CD4-positive, alpha-beta T cell treated with Interferon gamma for 1 hour (primary cell): ENCODE data around the gene BORCS8.
A peak's percentile ranks its signal among the peaks of the same experiment; 100 is the strongest.
"Not testable (repeated sequence)": the region's sequence is repeated elsewhere in the genome, so short reads cannot be mapped to it uniquely, and the experiment has no call there.

Source experiments
- DNase-seq: peaks from one replicate; pipeline ENCODE4 v3.0.0-alpha.2; 2020

BORCS8 gene

DNA sequence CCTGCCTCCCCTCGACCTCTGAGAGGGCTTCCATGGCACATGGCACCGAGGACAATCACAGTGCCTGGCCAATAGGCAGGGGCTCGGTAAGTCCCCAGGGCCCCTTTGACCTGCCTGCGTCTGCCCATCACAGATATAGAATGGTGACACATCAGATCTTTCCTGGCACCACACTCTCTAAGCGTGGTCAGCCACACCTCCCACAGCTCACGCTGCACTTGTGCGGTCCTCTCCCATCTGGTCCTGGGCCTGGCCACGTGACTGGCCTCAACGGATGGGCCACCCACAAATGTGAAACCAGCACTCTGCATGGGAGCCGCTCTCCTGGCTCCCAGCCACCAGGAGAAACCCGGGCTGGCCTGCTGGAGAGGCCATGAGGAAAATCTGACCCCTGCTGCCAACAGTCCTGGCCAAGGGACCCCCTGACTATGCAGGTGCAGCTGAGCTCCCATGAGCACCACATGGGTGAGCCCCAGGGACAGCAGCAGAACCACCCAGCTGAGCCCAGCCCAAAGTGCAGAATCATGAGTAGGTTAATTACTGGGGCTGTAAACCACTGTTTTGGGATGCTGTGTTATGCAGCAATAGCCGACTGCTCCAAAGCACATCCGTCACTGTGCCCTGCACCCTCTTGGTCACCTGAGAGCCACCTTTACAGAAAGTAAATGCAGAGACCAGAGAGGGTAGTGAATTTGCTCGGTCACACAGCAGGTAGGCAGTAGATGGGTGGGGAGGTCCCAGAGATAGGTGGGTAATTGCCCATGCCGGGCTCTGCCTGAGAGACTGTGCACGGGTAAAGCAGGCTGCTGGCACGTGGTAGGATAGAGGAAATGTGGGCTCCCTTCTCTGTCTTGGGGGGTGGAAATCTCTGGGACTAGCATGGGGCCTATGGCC lies 12.2 kb downstream of the BORCS8 start:
- no peak for DNase-seq

DNA sequence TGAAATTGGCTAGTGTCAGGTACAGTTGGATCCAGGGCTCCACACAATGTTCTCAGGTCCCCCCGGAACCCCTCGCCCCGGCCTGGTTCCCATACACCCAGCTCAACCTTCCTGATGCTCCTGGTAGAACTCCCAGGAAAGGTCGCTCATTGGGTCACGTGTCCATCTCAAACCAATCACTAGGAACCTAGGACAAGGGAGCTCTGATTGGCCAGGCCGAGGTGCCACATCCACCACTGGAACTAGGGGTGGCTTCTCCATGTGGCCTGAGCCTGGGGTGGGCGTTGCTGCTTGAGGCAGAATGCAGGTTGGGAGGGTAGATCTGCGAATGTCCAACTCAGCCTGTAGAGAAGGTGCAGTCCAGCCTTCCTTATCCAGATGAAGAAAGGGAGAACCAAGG lies 15.0 kb downstream of the BORCS8 start:
- no peak for DNase-seq

DNA sequence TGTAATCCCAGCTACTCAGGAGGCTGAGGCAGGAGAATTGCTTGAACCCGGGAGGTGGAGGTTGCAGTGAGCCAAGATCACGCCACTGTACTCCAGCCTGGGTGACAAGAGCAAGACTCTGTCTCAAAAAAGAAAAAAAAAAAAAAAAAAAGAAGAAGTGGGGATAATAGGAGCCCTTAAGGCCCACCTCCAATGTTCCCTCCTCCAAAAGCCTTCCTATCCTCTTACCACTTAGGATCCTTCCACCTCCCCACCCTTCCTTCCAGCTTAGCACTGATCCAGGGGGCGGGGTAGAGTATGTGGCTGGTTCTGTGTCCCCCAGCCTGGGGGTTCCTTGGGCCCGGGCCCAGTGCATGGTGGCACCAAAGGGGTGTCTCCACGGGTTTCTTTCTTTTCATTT lies 18.7 kb downstream of the BORCS8 start:
- DNase-seq, result not testable (repeated sequence)

DNA sequence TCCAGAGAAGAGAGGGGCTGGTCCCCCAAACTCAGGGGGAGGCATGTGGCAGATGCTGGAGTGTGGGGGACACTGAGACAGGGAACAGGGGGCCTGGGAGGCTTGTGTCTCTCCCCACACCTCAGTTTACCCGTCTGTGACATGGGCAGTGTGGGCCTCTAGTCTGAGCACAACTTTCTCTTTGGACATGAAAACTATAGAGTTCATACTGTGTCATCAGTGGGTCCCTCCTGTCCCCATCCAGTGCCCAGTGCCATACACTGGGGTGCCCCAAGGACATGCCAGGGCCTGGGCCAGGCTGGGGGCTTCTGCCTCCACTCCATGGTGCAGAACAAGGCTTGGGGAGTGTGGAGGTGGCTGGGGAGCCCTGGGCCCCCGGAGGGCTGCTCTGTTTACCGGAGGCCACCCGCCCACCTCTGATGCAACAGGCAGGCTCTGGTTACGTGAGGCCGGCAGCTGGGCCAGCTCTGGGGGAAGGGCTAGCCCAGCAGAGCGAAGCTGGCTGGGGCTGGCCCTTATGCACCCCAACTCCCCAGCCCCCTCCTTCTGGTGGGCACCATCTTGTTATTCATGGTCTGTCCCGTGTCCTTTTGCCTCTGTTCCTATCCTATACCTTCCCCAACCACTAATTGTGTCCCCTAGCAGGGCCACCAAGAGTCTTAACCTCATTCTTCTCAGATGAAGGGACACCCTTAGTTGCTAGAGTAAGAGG lies 20.0 kb downstream of the BORCS8 start:
- DNase-seq, result no peak

DNA sequence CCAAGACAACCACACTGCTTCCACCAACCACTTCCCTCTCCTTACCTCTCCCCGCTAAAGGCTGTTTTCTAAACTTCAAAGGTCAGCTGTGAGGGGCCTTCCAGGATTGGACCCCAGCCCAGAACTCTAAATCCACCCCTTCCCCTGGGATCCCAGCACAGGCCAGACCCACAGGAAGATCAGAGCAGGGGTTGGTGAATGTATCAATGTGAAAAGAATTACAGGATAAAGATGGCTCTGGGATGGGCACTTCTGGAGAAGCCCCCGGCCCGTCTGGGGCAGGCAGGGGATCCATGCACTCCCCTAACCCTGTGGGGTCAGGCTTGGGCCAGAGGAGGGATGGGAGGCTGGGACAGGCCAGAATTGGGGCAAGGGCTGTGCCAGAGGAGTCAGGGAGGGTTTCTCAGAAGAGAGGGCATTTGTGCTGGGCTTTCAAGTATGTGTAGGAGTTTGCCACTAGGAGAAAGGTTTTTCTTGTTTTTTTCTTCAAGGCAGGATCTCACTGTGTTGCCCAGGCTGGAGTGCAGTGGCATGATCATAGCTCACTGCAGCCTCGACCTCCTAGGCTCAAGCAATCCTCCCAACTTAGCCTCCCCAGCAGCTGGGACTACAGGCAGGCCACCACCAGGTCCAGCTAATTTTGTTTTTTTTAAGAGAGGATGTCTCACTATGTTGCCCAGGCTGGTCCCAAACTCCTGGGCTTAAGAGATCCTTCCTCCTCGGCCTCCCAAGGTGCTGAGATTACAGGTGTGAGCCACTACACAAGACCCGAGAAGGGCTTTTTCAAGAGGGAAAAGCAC lies 20.9 kb downstream of the BORCS8 start:
- no peak for DNase-seq

DNA sequence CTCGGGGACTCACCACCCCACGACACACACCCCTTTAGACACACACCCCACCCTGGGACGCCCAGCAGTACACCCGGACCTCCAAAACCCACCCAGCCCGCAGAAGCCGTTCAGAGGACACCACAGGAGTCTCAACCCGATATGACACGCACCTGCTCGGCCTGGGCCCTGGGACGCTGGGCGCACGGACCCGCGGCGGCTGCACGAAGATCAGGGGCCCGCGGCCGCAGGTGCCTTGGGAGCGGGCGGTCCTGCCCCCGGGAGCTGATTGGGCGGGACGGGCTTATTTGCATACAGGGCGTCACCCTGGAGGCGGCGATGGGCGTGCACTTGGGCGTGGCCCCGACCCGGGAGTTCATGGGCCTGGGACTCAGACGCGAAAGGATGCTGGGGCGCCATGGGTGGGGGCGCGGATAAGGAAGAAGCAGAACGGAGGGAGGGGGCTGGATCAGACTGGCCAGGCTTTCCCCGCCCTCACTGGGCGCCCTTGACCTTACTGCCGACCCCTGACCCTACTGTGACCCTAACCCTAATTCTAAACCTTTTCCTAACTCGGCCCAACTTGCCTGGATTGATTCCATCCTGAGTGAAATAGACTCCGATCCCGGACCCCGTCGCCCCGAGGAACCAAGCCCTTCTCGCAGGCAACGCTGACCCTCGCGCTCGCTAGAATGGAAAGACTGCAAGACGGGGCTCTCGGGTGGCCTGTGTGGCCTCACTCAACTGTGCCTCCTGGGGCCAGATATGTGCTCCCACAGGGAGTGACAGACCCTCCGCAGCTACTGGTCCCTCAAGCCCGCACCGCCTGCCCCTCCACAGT lies 21.7 kb downstream of the BORCS8 start, which contains the start of gene MEF2B:
MEF2B (minus strand) TSS at position 211 of the 820 bp plus-strand sequence. CDS start 19,528 bp downstream, outside the sequence.
- DNase-seq, result peak; percentile 79

DNA sequence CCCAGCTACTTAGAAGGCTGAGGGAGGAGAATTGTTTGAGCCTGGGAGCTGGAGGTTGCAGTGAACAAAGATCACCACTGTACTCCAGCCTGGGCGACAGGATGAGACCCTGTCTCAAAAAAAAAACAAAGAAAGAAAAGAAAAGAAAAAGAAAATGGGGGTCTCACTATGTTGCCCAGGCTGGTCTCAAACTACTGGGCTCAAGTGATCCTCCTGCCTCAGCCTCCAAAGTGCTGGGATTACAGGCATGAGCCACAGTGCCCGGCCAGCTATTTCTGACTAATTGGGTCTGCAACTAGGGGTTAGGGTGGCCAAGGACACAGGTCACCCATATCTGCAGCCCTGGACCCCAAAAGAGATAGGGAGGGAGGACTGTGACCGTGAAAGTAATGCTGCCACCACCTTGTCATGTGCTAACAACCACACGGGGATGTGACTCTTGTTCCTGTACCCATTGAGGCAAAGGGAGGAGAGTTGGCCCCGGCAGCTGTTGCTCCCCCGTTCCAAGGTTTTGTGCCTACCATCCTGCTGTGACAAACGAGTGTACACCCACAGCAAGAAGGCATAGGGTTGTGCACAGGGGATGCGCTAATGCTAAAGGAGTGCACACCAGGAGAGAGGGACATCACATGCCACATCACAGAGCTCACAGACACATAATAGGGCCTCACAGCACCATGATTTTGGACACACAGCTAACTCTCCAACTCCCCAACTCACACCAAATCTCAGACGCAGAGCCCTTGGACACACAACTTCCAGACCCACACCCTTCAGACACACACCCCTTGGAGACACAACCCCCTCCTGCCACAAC lies 22.5 kb downstream of the BORCS8 start:
- DNase-seq, result no peak

DNA sequence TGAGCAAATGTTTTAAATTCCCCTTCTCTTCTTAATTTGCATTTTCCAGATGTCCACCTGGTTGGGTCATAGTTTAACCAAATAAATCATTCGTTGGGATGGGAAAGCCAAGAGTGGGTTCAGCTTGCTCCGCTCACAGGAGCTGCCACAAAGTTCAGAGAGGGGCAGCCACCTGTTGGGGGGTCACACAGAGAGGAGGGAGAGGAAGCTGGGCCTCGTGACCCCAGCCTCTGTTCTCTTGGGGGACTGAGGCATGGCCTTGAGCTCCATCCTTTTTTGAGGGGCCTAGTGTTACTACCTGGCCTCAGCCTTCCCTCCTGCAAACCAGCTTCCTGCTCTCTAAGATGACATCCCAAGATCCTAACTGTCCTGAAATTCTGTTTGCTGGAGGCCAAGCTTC lies 24.3 kb downstream of the BORCS8 start:
- DNase-seq, result no peak

DNA sequence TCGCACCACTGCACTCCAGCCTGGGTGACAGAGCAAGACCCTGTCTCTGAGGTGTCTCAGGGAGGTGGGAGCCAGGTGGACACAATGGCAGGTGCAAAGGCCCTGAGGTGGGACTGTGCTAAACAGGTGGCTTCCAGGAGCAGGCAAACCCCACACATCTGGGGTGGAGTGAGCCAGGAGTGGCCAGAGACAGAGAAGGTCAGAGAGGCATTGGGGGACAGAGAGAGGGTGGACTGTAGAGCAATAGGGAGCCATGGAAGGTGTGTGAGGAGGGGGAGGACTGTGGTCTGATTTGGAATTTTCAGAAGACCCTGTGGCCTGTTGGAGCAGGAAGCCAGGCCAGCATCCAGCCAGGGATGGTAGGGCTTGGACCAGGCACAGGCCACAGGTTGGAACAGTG lies 26.6 kb downstream of the BORCS8 start:
- DNase-seq, result no peak

DNA sequence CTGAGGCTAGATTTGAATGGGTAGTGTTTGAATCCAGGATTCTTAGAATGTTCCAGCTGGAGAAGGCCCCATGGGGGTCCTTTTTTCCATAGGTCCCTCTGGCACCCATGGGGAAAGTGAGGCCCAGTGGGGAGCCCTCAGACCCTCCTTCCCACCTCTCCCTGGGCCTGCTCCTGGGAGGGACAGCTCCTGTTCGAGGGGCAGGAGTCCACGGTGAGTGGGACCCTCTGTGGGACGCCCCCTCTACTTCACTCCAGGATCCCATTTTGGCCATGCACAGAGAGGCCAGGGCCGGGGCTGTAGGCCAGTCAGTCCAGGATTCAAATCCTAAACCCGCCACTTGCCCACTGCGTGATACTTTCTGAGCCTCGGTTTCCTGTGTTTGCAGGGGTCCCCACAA lies 29.5 kb downstream of the BORCS8 start:
- no peak for DNase-seq

DNA sequence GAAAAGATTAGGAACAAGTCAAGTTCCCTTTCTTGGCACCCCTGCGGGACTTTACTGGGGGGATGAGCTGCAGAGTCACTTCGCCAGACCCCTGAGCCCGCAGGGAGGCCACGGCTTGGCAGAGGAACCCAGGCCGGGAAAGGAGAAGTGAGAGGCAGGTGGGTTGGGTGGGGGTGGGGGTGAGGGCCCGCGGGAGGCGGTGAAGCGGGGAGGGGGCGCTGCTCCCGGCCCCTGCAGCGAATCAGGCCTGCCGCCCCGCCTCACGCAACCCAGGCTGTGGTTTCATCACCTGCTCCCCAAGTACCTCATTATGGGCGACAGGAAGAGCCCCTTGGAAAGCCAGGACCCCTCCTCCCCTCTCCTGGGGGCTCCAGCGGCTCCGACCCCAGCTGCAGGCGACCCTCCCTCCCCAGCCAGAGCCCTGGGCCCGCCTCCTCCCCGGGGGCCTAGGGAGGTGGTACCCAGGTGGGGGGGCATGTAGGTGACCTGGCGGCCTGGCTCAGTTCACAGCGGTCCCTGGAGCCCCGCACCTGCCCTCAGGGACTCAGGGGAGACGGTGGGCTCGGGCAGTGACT lies 31.4 kb downstream of the BORCS8 start:
- peak; percentile 37 for DNase-seq

DNA sequence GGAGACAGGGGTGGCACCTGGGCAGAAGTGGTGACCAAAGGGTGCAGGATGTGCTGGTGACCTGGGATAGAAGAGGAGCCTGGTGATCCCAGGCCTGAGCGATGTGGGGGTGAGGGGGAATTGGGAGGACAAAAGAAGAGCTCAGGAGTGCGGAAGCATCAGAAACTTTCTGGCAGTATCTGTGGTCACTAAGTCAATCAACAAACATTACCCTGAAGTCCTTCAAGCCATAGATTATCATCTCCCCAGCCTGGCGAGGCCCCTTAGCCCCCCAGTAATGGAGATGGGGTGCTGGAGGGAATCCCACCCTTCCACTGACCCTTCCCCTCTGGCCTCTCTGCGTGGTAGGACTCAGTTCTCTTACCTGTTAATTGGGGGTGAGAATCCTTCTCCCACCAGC lies 32.4 kb downstream of the BORCS8 start:
- DNase-seq, result no peak

DNA sequence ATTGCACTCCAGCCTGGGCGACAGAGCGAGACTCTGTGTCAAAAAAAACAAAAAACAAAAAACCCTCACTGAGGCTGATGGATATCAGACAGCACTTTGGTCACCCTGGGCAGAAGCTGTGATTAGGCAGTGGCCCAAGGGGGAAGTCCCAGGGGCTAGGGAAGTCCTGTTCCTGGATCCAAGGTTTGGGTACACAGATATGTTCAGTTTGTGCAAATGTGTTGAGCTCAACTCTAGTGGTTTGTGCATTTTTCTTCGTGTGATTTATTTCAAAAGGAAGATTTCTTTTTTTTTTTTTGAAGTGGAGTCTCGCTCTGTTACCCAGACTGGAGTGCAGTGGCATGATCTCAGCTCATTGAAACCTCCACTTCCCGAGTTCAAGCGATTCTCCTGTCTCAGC lies 34.1 kb downstream of the BORCS8 start:
- no peak for DNase-seq

DNA sequence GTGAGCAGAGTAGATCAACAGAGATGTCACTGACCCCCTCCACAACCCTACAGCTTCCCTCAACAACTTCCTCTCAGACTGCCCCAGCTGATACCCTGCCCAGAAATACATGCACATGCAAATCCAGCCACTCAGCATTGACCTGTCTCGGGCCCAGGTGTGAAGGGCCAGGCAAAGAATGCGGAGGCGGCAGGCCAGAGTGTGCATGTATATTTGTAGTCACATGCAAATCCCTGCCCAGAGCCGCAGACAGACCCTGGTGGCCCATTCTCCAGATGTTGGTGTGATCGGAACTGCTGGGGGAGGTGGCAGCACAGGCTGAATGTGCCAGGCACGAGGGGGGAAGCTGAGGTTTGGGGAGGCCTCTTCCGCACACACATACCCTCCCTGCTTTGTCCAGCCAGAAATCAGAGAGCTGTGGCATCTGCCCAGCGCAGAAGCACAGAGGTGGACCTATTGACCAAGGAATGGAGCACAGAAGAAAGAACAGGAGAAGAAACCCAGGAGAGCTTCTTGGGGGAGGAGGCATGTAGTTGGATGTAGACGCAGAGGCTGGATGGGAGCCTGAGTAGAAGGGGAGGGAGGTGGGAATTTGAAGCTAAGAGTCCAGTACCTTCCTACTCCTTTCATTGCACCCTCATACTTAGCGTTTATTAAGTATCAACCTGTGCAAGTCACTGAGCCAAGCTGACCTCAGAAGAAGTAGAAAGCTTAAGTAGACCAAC lies 36.3 kb downstream of the BORCS8 start:
- no peak for DNase-seq

DNA sequence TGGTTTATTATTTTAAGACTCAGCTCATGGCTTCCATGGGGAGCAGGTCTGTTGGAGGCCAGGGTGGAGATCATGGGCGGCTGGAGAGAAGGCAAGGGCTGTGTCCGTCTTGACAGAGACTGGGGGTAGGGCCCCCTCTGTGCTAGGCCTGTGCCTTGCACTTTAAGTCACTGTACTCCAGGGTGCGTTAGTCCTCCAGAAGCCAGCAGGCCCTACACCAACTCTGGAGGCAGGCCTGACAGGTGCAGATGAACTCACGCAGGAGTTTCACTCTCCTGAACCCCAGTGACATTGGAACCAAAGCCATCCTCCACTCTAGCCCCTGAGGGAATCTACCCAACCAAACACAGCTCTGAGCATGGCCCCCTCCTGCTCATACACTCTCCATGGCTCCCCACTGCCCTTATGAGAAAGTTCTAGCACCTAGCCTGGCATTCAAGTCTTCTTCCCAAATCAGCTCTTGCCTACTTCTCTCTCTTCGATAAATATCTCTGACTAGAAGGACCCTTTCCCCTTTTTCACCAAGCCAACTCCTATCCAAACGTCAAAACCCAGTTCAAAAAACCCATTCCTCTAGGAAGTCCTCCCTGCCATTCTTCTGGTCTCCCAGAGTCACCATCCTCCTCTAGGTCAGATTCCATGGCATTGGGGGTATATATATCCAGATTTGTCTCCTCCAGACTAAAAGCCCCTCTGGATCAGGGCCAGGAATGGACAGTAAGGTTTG lies 37.0 kb downstream of the BORCS8 start:
- DNase-seq, result no peak

DNA sequence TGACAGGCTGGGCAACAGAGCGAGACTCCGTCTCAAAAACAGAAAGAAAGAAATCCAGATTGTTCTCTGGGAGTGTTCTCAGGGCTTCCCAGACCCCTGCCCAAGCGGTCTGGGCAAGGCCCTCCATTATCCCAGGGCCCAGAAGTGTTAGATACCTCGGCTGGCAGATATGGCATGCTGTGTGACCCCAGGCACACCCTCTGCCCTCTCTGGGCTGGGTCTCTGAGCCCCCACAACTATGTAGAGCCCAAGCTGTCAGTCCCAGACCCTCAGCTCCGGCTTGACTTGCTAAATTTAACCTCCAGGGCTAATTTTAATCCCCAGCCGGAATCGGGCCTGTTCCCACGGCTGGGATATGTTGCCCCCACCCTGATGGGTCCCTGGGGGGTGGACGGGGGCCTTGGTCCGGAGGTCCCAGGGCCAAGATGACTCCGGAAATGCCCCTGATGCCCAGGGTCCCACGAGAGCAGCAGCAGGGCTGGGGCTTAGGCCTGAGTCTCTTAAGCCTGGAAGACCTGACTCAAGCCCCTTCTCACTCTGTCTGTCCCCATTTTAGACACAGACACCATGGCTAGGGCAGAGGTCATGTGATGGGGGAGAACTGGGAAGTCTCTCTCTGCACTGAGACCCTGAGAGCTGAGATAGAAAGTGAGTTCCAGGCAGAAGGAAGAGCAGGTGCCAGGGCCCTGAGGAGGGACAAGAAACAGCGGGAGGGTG lies 39.1 kb downstream of the BORCS8 start:
- no peak for DNase-seq

DNA sequence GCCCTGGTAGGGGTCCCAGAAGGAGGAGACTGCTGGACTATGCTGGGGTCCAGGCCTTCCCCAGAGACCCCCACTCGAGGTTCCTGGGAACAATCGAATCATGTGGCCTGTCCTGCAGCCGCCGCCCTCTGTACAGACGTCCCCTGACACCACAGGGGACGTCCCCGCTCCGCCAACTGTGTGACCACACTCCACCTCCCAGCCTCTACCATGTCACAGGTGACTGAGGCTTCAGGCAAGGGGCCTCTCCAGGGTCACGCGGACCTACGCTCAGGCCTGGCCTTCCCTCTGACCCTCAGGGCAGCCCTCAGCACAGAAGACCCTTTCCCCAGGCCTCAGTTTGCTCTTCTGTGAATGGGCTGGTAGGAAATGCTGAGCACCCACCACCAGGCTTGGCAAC lies 40.5 kb downstream of the BORCS8 start:
- DNase-seq, result no peak

DNA sequence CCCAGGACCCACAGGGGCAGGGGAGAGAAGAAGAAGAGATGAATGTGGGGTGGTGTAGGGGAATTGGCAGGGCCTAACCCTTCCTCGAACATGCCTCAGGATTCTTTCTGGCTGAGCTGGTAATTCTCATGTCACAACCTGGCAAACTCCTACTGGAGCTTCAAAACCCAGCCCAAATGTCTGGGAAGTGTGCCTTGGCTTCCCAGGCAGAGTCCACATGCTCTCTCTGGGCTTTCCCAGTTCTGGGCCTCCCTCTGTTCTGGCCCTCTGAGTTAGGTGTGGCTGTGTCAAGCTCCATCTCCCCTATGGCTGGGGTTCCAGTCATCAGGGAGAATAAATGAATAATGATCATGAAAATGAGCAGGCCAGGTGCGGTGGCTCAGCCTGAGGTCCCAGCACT lies 42.5 kb downstream of the BORCS8 start:
- no peak for DNase-seq

DNA sequence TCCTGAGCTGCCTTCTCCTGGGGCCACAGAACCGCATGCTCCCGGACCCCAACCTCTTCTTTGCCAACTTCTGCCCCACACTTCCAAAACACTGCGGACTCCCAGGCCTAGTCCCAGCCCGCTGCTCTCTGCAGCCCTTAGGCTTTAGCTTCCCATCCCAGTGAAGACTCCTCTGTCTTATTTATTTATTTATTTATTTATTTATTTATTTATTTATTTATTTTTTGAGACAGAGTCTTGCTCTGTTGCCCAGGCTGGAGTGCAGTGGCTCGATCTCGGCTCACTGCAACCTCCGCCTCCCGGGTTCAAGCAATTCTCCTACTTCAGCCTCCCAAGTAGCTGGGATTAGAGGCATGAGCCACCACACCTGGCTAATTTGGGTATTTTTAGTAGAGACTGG lies 43.4 kb downstream of the BORCS8 start:
- not testable (repeated sequence) for DNase-seq
